ENCODE measurements around the gene TMEM86A.
"Not testable (repeated sequence)": the region's sequence is repeated elsewhere in the genome, so short reads cannot be mapped to it uniquely, and the experiment has no call there.

TMEM86A gene

DNA sequence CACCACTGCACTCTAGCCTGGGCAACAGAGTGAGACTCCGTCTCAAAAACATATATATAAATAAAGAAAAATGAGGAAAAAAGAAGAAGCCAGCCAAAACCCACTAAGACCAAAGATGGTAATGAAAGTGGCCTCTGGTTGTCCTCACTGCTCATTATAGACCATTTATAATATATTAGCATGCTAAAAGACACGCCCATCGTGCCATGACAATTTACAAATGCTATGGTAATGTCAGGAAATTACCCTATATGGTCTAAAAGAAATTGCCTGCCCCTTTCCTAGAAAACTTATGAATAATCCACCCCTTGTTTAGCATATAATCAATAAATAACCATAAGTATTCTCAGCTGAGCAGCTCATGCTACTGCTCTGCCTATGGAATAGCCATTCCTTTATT is 16.1 kb upstream of the TMEM86A start:
- in situ Hi-C loops (cut with HindIII; ENCODE audit: low pct_unique_long_range_greater_than_20kb, low sequenced_read_pairs): no loop called here
- no peak for DNase-seq (ENCODE audit: low read depth in 1 of 2, low spot score in 1 of 2)
- TF ChIP-seq JUND (IDR thresholded peaks at IDR 0.05; ENCODE audit: low read depth): no peak

- in situ Hi-C loops (cut with HindIII; ENCODE audit: low pct_unique_long_range_greater_than_20kb, low sequenced_read_pairs): no loop called here
- no peak for TF ChIP-seq JUND (IDR thresholded peaks at IDR 0.05; ENCODE audit: low read depth)
- no peak for DNase-seq (ENCODE audit: low read depth in 1 of 2, low spot score in 1 of 2)
Measured at GRCh38 chr11:18684267-18684666, 14.3 kb upstream of the TMEM86A start.

DNA sequence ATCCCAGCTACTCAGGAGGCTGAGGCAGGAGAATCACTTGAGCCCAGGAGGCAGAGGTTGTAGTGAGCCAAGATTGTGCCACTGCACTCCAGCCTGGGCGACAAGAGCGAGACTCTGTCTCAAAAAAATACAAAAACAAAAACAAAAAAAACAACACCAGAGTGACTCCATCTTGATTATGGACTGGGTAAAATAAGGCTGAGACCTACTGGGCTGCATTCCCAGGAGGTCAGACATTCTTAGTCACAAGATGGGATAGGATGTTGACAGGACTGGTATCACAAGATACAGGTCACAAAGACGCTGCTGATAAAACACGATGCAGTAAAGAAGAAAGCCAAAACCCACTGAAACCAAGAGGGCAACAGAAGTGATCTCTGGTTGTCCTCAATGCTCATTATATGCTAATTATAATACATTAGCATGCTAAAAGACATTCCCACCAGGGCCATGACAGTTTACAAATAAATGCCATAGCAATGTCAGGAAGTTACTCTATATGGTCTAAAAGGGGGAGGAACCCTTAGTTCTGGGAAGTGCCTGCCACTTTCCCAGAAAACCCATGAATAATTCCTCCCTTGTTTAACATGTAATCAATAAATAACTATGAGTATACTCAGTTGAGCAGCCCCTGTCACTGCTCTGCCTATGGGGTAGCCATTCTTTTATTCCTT is 7.0 kb upstream of the TMEM86A start:
- in situ Hi-C loops (cut with HindIII; ENCODE audit: low pct_unique_long_range_greater_than_20kb, low sequenced_read_pairs); DNase-seq (ENCODE audit: low read depth in 1 of 2, low spot score in 1 of 2): not testable (repeated sequence)

GRCh38 chr11:18692941-18693760 is 5.4 kb upstream of the TMEM86A start:
- TF ChIP-seq JUND (IDR thresholded peaks at IDR 0.05; ENCODE audit: low read depth): no peak
- DNase-seq (ENCODE audit: low read depth in 1 of 2, low spot score in 1 of 2): peak in 1 of 2 experiments; percentile 75
- in situ Hi-C loops (cut with HindIII; ENCODE audit: low pct_unique_long_range_greater_than_20kb, low sequenced_read_pairs): no loop called here

DNA sequence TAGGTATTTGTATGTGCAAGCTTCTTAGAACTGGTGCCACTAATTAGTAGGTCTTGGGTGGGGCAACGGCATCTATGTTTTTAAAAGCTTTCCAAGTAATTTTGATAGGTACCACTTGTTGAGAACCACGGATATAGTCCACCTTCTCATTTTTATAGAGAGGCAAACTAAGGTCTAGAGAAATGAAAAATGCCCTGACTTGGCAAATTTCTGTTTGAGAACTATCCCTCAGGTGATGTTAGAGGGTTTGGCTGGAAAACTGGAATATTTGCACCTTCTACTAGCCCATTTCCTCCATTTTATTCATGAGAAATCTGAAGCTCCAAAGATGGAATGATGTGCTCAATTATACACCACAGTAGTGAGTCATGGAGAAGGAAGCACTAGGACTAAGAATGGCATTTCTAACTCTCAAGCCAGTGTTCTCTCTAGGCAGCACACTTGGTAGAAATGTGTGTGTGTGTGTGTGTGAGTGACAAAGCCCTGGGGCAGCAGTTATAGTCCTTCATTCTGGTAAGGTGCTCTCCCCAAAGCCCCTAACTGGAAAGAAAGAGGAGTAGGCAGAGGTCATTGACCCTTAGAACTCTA is 1.8 kb upstream of the TMEM86A start:
- DNase-seq (ENCODE audit: low read depth in 1 of 2, low spot score in 1 of 2): no peak
- no peak for TF ChIP-seq JUND (IDR thresholded peaks at IDR 0.05; ENCODE audit: low read depth)
- in situ Hi-C loops (cut with HindIII; ENCODE audit: low pct_unique_long_range_greater_than_20kb, low sequenced_read_pairs): no loop called here

- in situ Hi-C loops (cut with HindIII; ENCODE audit: low pct_unique_long_range_greater_than_20kb, low sequenced_read_pairs): no loop called here
- DNase-seq (ENCODE audit: low read depth in 1 of 2, low spot score in 1 of 2): no peak
- TF ChIP-seq JUND (IDR thresholded peaks at IDR 0.05; ENCODE audit: low read depth): no peak
Measured at GRCh38 chr11:18697576-18697975, 1.0 kb upstream of the TMEM86A start.

DNA sequence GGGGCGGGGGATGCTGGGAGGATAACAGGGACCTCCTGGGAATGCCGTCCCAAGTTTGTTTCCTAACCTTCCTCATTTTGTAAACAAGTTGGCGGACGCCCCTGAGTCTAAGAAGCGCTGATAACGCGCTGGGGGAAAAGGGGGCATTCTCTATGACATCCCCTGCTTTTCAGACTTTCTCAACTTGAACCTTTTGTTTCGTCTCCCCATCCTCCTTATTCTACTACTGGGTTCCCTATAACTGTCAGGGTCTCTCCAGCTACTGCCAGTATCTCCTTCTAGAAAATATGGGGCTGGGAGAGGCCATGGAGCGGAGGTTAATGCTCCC is 654 bp downstream of the TMEM86A start:
- in situ Hi-C loops (cut with HindIII; ENCODE audit: low pct_unique_long_range_greater_than_20kb, low sequenced_read_pairs): no loop called here
- no peak for TF ChIP-seq JUND (IDR thresholded peaks at IDR 0.05; ENCODE audit: low read depth)
- no peak for DNase-seq (ENCODE audit: low read depth in 1 of 2, low spot score in 1 of 2)

DNA sequence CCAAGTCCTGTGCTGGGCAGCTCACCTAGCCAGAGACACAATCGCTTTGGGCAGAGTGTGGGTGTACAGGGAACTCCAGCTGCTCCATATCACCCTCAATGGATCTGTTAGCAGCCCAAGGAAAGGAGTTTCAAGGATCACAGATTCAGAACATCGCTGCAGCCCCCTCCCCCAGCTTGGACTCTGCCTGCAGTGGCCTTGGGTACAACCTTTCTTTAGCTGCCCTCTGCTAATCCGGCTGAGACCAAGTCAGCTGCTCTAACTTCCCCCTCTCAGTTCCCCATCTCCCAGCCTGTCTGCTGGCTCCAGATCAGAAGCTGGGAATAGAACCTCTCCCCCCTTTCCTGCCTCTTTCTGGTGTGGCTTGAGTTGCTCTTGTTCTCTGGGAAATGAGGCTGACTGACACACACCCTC is 1.3 kb downstream of the TMEM86A start:
- no peak for DNase-seq (ENCODE audit: low read depth in 1 of 2, low spot score in 1 of 2)
- no peak for TF ChIP-seq JUND (IDR thresholded peaks at IDR 0.05; ENCODE audit: low read depth)
- in situ Hi-C loops (cut with HindIII; ENCODE audit: low pct_unique_long_range_greater_than_20kb, low sequenced_read_pairs): no loop called here

DNA sequence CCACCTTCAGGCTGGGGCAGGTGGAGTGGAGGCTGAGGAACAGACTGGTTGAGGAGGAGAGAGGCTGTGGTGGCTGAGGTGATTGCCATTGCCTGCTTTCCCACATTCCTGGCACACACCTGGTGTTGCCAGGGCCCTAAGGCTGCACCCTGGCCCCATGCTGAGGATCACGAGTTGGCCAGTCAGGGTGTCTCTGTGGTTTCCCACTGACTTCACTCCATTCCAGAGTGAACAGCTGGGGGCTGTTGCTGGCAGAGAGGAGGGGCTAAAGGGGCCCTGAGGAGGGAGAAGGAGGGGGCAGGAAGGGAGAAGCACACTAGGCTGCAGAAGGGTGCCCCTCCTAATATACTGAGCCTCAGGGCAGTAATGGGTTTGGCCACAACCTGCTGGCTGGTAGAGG is 1.8 kb downstream of the TMEM86A start:
- in situ Hi-C loops (cut with HindIII; ENCODE audit: low pct_unique_long_range_greater_than_20kb, low sequenced_read_pairs): no loop called here
- no peak for TF ChIP-seq JUND (IDR thresholded peaks at IDR 0.05; ENCODE audit: low read depth)
- DNase-seq (ENCODE audit: low read depth in 1 of 2, low spot score in 1 of 2): peak in 1 of 2 experiments; percentile 84

DNA sequence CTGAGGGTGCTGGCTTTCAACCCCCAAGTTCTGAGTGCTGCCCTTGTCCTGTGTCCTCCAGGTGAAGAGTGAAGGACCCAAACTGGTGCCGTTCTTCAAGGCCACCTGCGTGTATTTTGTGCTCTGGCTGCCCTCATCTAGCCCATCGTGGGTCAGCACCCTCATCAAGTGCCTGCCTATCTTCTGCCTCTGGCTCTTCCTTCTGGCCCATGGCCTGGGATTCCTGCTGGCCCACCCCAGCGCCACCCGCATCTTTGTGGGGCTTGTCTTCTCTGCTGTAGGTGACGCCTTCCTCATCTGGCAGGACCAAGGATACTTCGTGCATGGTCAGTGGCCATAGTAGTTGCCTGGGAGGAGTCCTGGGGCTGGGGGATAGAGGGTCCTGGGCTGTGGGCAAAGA is 2.3 kb downstream of the TMEM86A start:
- in situ Hi-C loops (cut with HindIII; ENCODE audit: low pct_unique_long_range_greater_than_20kb, low sequenced_read_pairs): no loop called here
- no peak for DNase-seq (ENCODE audit: low read depth in 1 of 2, low spot score in 1 of 2)
- no peak for TF ChIP-seq JUND (IDR thresholded peaks at IDR 0.05; ENCODE audit: low read depth)

DNA sequence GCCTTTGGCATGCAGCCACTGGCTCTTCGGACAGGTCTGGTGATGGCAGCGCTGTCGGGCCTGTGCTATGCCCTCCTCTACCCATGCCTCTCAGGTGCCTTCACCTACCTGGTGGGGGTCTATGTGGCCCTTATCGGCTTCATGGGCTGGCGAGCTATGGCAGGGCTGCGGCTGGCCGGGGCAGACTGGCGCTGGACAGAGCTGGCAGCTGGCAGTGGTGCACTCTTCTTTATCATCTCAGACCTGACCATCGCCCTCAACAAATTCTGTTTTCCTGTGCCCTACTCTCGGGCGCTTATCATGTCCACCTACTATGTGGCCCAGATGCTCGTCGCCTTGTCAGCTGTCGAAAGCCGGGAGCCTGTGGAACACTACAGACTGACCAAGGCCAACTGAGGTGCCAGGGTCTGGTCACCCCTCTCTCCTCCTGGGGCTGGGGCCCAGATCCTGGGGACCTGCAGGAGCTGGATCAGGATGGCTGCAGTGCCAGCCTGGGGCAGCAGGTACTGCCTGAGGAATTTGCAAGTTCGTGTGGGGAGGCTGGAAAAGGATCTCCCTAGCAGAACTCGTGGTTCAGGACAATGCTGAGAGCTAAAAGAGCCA is 3.1 kb downstream of the TMEM86A start:
- no peak for TF ChIP-seq JUND (IDR thresholded peaks at IDR 0.05; ENCODE audit: low read depth)

DNA sequence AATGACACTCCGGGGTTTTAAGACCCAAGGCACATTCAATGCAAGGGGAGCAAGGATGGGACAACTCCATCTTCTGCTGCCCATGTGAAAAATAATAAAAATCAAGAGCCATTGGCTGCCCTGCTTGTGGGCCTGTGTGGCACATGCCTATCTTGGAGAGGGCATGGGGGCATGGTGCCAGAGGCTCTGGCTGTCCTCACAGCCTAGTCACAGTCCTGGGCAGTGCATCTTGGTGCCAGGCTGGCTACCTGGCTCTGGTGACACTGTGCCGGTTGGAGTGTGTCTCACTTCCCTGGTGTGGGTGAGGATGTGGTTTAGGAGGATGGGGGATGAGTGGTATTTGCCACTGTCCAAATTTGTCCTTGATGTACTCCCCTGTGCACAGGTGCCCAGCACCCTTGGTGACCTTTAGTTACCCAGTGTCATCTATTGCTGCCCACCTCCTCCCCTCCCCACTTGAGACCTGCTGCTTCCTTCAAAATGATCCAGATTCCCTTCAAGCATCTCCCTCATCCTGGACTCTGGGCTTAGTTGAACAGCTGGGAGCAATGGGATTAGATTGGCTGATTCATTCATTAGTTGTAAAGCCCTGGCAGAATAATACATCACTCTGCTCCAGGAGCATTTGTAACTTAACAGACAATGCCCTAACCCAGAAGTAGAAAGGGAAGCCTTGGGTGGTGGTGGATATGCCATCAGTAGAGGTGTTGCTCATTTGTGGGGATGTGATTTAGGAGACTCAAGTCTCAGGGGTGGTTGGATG is 4.6 kb downstream of the TMEM86A start:
- in situ Hi-C loops (cut with HindIII; ENCODE audit: low pct_unique_long_range_greater_than_20kb, low sequenced_read_pairs): no loop called here
- DNase-seq (ENCODE audit: low read depth in 1 of 2, low spot score in 1 of 2): no peak
- no peak for TF ChIP-seq JUND (IDR thresholded peaks at IDR 0.05; ENCODE audit: low read depth)

More for the DNA sequence above, 3.1 kb downstream of the TMEM86A start:
- DNase-seq (ENCODE audit: low read depth in 1 of 2, low spot score in 1 of 2): no peak
- in situ Hi-C loops (cut with HindIII; ENCODE audit: low pct_unique_long_range_greater_than_20kb, low sequenced_read_pairs): no loop called here
